HFF-Myc (cell line): ENCODE data around the gene RBKS.

ENCODE experiments used
- DNase-seq: peaks from one replicate; pipeline ENCODE4 v3.0.0-alpha.2; 2011; ENCODE audit warnings: low read depth; ENCODE audit errors: extremely low read depth
- H3K4me3 ChIP-seq: replicated peaks from 2 replicates; pipeline ENCODE4 v1.5.1; 2011; ENCODE audit warnings: low read depth, mild to moderate bottlenecking, control low read depth, low read length
- TF ChIP-seq, protein P1 (sequence below): IDR thresholded peaks from 2 replicates; pipeline ENCODE4 v1.5.1; 2012; ENCODE audit warnings: mild to moderate bottlenecking, low read depth, low read length, control low read depth; ENCODE audit errors: missing control alignments

RBKS gene

DNA sequence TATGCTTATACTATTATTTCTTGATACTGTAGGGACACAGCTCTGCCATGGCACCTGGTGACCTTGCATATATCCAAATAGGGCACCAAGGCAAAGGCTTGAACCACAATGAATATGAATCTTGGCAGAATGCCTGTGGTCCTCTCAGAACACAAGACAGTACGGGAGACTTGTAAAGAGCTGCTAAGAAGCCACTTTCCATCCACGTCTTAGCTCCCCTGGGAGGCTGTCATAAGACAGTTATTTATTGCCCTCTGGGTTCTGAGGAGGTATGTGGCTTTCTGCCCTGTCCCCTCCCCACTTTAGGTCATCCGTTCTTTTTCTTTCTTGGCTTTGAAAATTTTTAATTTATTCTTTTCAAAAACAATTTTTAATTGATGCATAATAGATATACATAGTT lies 148.5 kb downstream of the RBKS start:
- TF ChIP-seq, protein P1, sequence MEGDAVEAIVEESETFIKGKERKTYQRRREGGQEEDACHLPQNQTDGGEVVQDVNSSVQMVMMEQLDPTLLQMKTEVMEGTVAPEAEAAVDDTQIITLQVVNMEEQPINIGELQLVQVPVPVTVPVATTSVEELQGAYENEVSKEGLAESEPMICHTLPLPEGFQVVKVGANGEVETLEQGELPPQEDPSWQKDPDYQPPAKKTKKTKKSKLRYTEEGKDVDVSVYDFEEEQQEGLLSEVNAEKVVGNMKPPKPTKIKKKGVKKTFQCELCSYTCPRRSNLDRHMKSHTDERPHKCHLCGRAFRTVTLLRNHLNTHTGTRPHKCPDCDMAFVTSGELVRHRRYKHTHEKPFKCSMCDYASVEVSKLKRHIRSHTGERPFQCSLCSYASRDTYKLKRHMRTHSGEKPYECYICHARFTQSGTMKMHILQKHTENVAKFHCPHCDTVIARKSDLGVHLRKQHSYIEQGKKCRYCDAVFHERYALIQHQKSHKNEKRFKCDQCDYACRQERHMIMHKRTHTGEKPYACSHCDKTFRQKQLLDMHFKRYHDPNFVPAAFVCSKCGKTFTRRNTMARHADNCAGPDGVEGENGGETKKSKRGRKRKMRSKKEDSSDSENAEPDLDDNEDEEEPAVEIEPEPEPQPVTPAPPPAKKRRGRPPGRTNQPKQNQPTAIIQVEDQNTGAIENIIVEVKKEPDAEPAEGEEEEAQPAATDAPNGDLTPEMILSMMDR: no peak
- DNase-seq: no peak
- no peak overlapping the region for H3K4me3 ChIP-seq

DNA sequence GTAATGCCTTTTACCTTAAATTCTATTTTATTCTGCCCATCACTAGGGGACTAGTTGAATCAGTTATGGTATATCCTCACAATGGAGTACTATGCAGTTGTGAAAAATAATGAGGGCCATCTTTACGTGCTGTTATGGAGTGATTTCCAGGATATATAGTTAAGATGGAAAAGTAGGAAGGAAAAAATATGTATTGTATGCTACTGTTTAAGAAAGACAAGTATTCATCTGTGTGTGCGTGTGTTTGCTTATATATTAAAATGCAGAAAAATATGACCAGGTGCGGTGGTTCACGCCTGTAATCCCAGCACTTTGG lies 151.2 kb downstream of the RBKS start:
- H3K4me3 ChIP-seq: no peak overlapping the region
- TF ChIP-seq, protein P1: no peak

DNA sequence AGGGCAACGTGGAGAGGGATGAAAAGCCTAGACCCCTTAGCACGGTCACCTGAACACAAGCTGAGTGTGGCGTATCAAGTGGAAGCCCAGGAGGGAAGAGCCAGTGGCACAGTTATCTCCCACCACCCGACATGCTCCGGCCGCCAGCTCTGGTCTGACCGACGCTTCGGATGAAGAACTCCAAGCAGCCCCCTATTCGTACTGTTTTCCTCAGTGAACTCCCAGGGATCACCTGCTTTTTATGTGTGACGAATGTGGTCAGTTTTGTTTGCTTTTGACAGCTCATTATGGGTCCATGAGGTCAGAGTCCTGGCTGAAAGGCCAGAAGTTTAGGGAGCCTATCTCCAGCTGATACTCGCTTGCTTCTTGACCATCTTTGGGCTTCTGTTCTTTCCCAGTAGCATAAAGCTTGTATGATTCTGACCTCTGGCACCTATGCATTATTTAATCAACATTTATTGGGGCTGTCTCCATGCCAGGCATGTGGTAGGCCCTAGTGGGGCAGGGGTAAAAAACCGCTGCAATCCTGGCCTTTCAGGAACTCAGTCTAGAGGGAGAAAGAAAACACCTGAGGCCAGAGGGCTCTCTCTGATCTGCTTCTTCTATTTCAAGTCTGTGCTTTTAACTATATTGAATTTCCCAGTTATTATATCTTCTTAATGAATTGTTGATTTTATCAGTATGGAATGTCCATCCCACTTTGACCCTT lies 151.7 kb downstream of the RBKS start:
- TF ChIP-seq, protein P1: no peak
- H3K4me3 ChIP-seq: no peak overlapping the region
- no peak for DNase-seq

More for the DNA sequence above, 151.2 kb downstream of the RBKS start:
- no peak for DNase-seq

DNA sequence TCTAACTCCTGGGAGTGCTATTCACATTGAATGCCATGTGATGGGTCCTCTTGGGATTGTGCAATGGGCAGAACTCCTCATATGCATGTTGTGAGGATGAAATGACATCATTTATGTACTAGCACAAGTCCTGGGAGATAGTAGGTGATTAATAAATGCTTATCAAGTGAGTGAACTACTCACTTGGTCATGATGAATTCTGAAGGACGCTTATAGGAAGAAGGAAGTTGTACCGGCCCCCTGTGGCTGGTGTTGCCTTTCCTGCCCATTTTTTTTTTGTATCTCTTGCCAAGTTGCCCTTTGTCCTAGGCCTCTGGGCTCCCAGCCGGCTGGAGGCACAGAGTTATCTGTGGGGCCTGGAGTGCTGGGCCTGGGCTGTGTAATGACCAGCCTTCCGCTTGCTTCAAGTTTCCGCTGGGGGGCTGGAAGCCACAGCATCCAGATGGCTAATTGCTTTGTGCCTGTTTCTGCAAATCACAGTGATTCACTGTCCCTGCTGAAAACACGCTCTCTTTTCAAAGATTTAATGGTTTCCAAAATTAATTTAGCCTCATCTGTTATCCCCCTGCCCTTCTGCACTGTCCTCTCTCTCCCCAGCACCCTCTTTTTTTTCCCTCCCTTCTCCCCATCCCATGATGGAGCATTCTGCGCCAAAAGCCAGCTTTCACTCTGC lies 152.4 kb downstream of the RBKS start:
- DNase-seq: no peak
- H3K4me3 ChIP-seq: no peak overlapping the region
- TF ChIP-seq, protein P1: no peak

DNA sequence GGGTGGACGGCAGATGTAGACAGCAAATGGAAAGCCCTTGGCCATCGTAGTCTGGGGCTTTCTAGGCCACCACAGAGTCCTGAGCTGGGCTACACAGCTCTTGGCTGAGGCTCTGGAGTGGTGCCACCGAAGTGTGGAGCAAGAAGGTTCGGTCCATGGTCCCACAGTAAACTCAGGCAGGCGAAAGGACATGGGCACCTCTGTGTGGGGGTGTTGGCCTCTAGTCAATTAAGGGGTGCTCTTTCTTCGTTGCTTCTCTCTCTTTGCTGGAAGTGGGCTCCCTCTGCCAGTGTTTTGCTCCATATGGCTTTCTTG lies 153.3 kb downstream of the RBKS start:
- TF ChIP-seq, protein P1: no peak

DNA sequence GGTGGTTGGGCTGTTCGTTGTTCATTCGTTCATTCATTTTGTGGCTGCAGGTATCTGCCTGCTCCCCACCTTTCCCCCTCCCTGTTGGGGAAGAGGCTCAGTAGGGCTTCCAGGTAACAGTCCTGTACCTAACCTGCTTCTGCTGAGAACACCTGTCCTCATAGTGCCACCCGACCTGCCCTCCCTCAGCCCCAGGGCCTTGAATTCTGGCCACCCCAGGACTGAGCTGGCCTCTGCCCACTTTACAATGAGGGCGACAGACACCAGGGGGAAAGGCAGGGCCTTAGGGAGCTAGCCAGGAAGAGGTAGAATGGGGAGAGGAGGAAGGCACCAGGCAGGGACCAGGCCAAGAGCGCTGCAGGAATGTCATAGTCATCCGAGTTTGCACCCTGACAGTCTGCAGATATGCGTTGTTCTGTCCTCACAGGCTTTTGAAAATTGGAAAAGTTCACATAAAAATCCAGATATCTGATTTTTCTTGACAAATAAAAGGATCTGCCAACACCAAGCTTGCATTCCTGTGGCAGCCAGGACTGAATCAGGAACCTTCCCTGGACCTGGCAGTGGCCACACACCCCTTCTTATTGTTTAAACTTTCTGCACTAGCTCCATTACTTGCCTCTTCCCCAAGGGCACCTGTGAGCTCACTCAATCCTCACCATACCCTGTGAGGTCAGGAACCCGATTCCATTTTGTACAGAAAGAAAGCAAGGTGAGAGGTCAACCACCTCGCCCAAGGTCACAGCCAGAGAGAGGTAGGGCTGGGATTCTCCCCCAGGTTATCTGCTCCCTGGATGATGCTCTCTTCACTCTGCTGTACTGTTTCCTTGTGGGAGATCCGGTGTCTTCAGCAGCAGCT lies 153.9 kb downstream of the RBKS start:
- H3K4me3 ChIP-seq: no peak overlapping the region
- no peak for DNase-seq
- TF ChIP-seq, protein P1: no peak

More for the DNA sequence above, 153.3 kb downstream of the RBKS start:
- H3K4me3 ChIP-seq: no peak overlapping the region
- no peak for DNase-seq
